CD14-positive monocyte (primary cell): Measurements from ENCODE around the gene LSM11. TPM values are rescaled to one million over a fixed set of nuclear protein-coding genes. Genes with fewer than 3 reads are reported as not detected.

ENCODE experiments used
- DNase-seq, 3 donors: peaks; one replicate each; pipeline ENCODE4 v3.0.0-alpha.2; 2011 to 2022
- H2AFZ ChIP-seq: 2 replicates; pipeline ENCODE4 v1.6.0; 2012; ENCODE audit warnings: mild to moderate bottlenecking, low read depth, low read length, inconsistent platforms; ENCODE audit not compliant: insufficient read depth, poor library complexity, severe bottlenecking
- H3K27ac ChIP-seq, 2 donors: 1 replicate in 1 of 2; 2 replicates in 1 of 2; pipeline ENCODE4 v1.5.1; 2012 to 2013; ENCODE audit warnings: low read length in 2 of 2, control low read depth in 1 of 2, inconsistent platforms in 1 of 2, low read depth in 1 of 2, mild to moderate bottlenecking in 1 of 2
- H3K27me3 ChIP-seq, 2 donors: one replicate each; pipeline versions ENCODE4 v1.6.0 to v1.6.1; 2011 to 2013; ENCODE audit warnings: low read length in 2 of 2; ENCODE audit not compliant: control insufficient read depth in 2 of 2, insufficient read depth in 2 of 2
- H3K36me3 ChIP-seq, 2 donors: replicated peaks in 1 of 2; 1 replicate in 1 of 2; 2 replicates in 1 of 2; pipeline versions ENCODE4 v1.5.1 to v1.6.1; 2012 to 2013; ENCODE audit warnings: low read length in 2 of 2, control low read depth in 1 of 2, inconsistent platforms in 1 of 2, mild to moderate bottlenecking in 1 of 2; ENCODE audit not compliant: insufficient read depth in 2 of 2, control insufficient read depth in 1 of 2
- H3K4me1 ChIP-seq, 2 donors: 1 replicate in 1 of 2; 2 replicates in 1 of 2; pipeline versions ENCODE4 v1.5.1 to v1.6.1; 2012 to 2013; ENCODE audit warnings: low read length in 2 of 2, control low read depth in 1 of 2, inconsistent platforms in 1 of 2, mild to moderate bottlenecking in 1 of 2, moderate library complexity in 1 of 2; ENCODE audit not compliant: insufficient read depth in 2 of 2, control insufficient read depth in 1 of 2
- H3K4me2 ChIP-seq: replicated peaks from 2 replicates; pipeline ENCODE3; 2012; ENCODE audit warnings: low read length, moderate library complexity, mild to moderate bottlenecking; ENCODE audit not compliant: poor library complexity, severe bottlenecking; ENCODE audit errors: extremely low read depth
- H3K4me3 ChIP-seq, 3 experiments: fragments of 200-600 bp in 1 of 3; sonication (generic) in 1 of 3; replicated peaks in 1 of 3; 1 replicate in 2 of 3; 2 replicates in 1 of 3; pipeline ENCODE4 v1.5.1; 2011 to 2013; ENCODE audit warnings: low read length in 3 of 3, mild to moderate bottlenecking in 3 of 3, control low read depth in 2 of 3, low read depth in 2 of 3, inconsistent platforms in 1 of 3, moderate library complexity in 1 of 3
- H3K79me2 ChIP-seq: 2 replicates; pipeline ENCODE4 v1.6.0; 2012; ENCODE audit warnings: mild to moderate bottlenecking, control low read depth, inconsistent platforms, low read length, moderate library complexity; ENCODE audit not compliant: insufficient read depth
- H3K9ac ChIP-seq: 2 replicates; pipeline ENCODE4 v1.6.0; 2017; ENCODE audit warnings: low read length, mild to moderate bottlenecking; ENCODE audit not compliant: insufficient read depth, poor library complexity, severe bottlenecking
- H3K9me3 ChIP-seq, 2 donors: replicated peaks in 1 of 2; 1 replicate in 1 of 2; 2 replicates in 1 of 2; pipeline versions ENCODE4 v1.5.1 to v1.6.1; 2012 to 2013; ENCODE audit warnings: low read length in 2 of 2, control low read depth in 1 of 2; ENCODE audit not compliant: control insufficient read depth in 1 of 2, insufficient read depth in 1 of 2
- H4K20me1 ChIP-seq: 2 replicates; pipeline ENCODE4 v1.6.0; 2012; ENCODE audit warnings: mild to moderate bottlenecking, low read length, control low read depth, moderate library complexity; ENCODE audit not compliant: insufficient read depth
- H3K27ac Mint-ChIP-seq, 7 donors: one replicate each; pipeline ENCODE4 v1.8.0; 2020; ENCODE audit warnings: mild to moderate bottlenecking in 7 of 7, mixed read lengths in 7 of 7, moderate library complexity in 6 of 7, inconsistent platforms in 2 of 7
- H3K27me3 Mint-ChIP-seq, 3 donors: one replicate each; pipeline ENCODE4 v1.8.0; 2021 to 2022; ENCODE audit warnings: low read depth in 3 of 3, mild to moderate bottlenecking in 3 of 3, mixed read lengths in 3 of 3, moderate library complexity in 3 of 3, inconsistent platforms in 1 of 3
- H3K36me3 Mint-ChIP-seq, 2 donors: one replicate each; pipeline ENCODE4 v1.8.0; 2020; ENCODE audit warnings: mixed read lengths in 2 of 2, inconsistent platforms in 1 of 2, mild to moderate bottlenecking in 1 of 2
- H3K4me1 Mint-ChIP-seq: one replicate; pipeline ENCODE4 v1.8.0; 2020; ENCODE audit warnings: mild to moderate bottlenecking, mixed read lengths
- H3K4me3 Mint-ChIP-seq, 2 donors: one replicate each; pipeline ENCODE4 v1.8.0; 2020; ENCODE audit warnings: mild to moderate bottlenecking in 2 of 2, mixed read lengths in 2 of 2, moderate library complexity in 1 of 2
- H3K9me3 Mint-ChIP-seq, 7 donors: one replicate each; pipeline ENCODE4 v1.8.0; 2020 to 2022; ENCODE audit warnings: mixed read lengths in 7 of 7, mild to moderate bottlenecking in 6 of 7, moderate library complexity in 6 of 7, inconsistent platforms in 2 of 7
- CTCF ChIP-seq: fragments of 200-600 bp; IDR thresholded peaks from one replicate; pipeline ENCODE4 v1.8.0; 2022; ENCODE audit warnings: antibody characterized with exemption, mild to moderate bottlenecking
- WGBS: methylation state at CpG from one replicate; pipeline ENCODE4 v1.1.5; 2013; ENCODE audit warnings: missing lambda C conversion rate; ENCODE audit not compliant: insufficient coverage; 5-methylcytosine and 5-hydroxymethylcytosine counted together
- intact Hi-C, 2 donors: fragments of 100-400 bp; cut with micrococcal nuclease; formaldehyde crosslinking; loops; one replicate each; pipeline versions ENCODE4 v1.15.0 to v1.15.1; 2023
- polyA plus RNA-seq, 3 donors: library from polyadenylated mRNA; depleted of rRNA in 1 of 3; unstranded in 2 of 3; stranded (reverse) in 1 of 3; fragments of 300-500 nt in 2 of 3; fragments of >200 nt in 1 of 3; fragmentation: Illumina TruSeq in 2 of 3; gene quantifications; 1 replicate in 2 of 3; 2 replicates in 1 of 3; pipeline ENCODE4 v1.2.3, GENCODE V29; 2012 to 2021
- small RNA-seq: library from RNA; depleted of rRNA; stranded (forward); fragments of <200 nt; gene quantifications from one replicate; pipeline ENCODE3, GENCODE V24; 2012; ENCODE audit warnings: low read depth; ENCODE audit not compliant: insufficient read length

The LSM11 gene
- polyA plus RNA-seq, 3 donors = 0.28 to 1.3 (median 0.41) TPM

- DNase-seq = no peak
- no peaks in the 10 kb centered on the region for H3K9me3 ChIP-seq
- no peak overlapping the region for H2AFZ ChIP-seq
- H3K4me3 ChIP-seq = no peak overlapping the region
- H3K36me3 ChIP-seq = peaks cover 55 to 76% of the 10 kb centered on the region in 2 donors
- H3K4me3 Mint-ChIP-seq = no peak overlapping the region
- H3K4me1 Mint-ChIP-seq = peaks cover 5% of the 10 kb centered on the region
- TF ChIP-seq CTCF = no peak
- no peaks in the 10 kb centered on the region for H3K27me3 ChIP-seq
- intact Hi-C loops = no loop called here
- 91% methylated on average over 2 of the region's 6 CpGs for WGBS
- H3K9ac ChIP-seq = no peak overlapping the region
- no peaks in the 10 kb centered on the region for H3K27me3 Mint-ChIP-seq
- H3K4me2 ChIP-seq = no peak overlapping the region
- H3K36me3 Mint-ChIP-seq = peaks cover 48 to 70% of the 10 kb centered on the region in 2 donors
- no peak overlapping the region for H3K27ac Mint-ChIP-seq
- peaks cover 3% of the 10 kb centered on the region for H3K79me2 ChIP-seq
- no peak overlapping the region for H3K27ac ChIP-seq
- no peaks in the 10 kb centered on the region for H3K9me3 Mint-ChIP-seq
- no peaks in the 10 kb centered on the region for H4K20me1 ChIP-seq
- H3K4me1 ChIP-seq = peaks cover 0 to 6% of the 10 kb centered on the region in 2 donors
Measured at GRCh38 chr5:157802736-157803135, 59.2 kb downstream of the LSM11 start.

GRCh38 chr5:157808043-157808442 lies 64.5 kb downstream of the LSM11 start:
- Mint-ChIP-seq H3K36me3 (peaks cover 70 to 89% of the 10 kb centered on the region in 2 donors), H3K27ac (no peak overlapping the region), H3K27me3 (no peaks in the 10 kb centered on the region), H3K9me3 (no peaks in the 10 kb centered on the region), H3K4me1 (no peaks in the 10 kb centered on the region), H3K4me3 (no peak overlapping the region)
- no peak overlapping the region for H3K4me2 ChIP-seq
- TF ChIP-seq CTCF = no peak
- no peak overlapping the region for H3K9ac ChIP-seq
- intact Hi-C loops = no loop called here
- DNase-seq = no peak
- H2AFZ ChIP-seq = no peak overlapping the region
- no peaks in the 10 kb centered on the region for H3K4me1 ChIP-seq
- H3K27ac ChIP-seq = no peak overlapping the region
- H4K20me1 ChIP-seq = peaks cover 4% of the 10 kb centered on the region
- H3K27me3 ChIP-seq = no peaks in the 10 kb centered on the region
- no peaks in the 10 kb centered on the region for H3K9me3 ChIP-seq
- no CpG with 5 or more reads among the region's 2 CpGs for WGBS
- H3K4me3 ChIP-seq = no peak overlapping the region
- H3K79me2 ChIP-seq = no peaks in the 10 kb centered on the region
- H3K36me3 ChIP-seq = peaks cover 88 to 99% of the 10 kb centered on the region in 2 donors

Small RNA genes lying within 50 kb of the gene (small RNA-seq; reads per million reads assigned to genes)
- gene AC026407.1 = not detected
- not detected for gene RNU6-260P

Other genes with a start within 250 kb of the LSM11 start
- gene ADAM19, start 167.9 kb upstream of the LSM11 start, polyA plus RNA-seq = 10 to 100 TPM in 1 of 3 donors, 1 to 10 TPM in 2; 3.0 to 12.7 (median 6.2) TPM
- under 1 TPM; 0.03 to 0.22 (median 0.12) TPM for gene SOX30, start 91.3 kb upstream of the LSM11 start, polyA plus RNA-seq
- not detected for gene C5orf52, start 72.2 kb upstream of the LSM11 start, polyA plus RNA-seq
- gene THG1L, start 12.3 kb upstream of the LSM11 start, polyA plus RNA-seq = 10 to 100 TPM in 1 of 3 donors, 1 to 10 TPM in 2; 7.6 to 12.2 (median 7.6) TPM
- 100 to 1,000 TPM in 1 of 3 donors, 10 to 100 TPM in 2; 67.4 to 100 (median 71.9) TPM for gene CLINT1, start 115.4 kb downstream of the LSM11 start, polyA plus RNA-seq